Smooth muscle cell (in vitro differentiated cells): Measurements from ENCODE around the gene LAIR2. TPM values are rescaled to one million over a fixed set of nuclear protein-coding genes. Genes with fewer than 3 reads are reported as not detected.

ENCODE experiments used
- DNase-seq: peaks from one replicate; lab custom pipeline; 2025; ENCODE audit not compliant: unreplicated experiment; lab: John Stamatoyannopoulos, UW
- H2AFZ ChIP-seq: fragments of 200-600 bp; sonication (generic); 2 replicates; pipeline ENCODE4 v1.6.0; 2016; ENCODE audit warnings: antibody characterized with exemption, low read depth, mild to moderate bottlenecking
- H3F3A ChIP-seq: fragments of 200-600 bp; sonication (generic); 2 replicates; pipeline ENCODE4 v1.6.0; 2017; ENCODE audit warnings: antibody characterized with exemption, low read depth
- H3K27ac ChIP-seq: fragments of 200-600 bp; sonication (generic); 2 replicates; pipeline ENCODE4 v1.5.1; 2016; ENCODE audit warnings: low read depth, mild to moderate bottlenecking
- H3K27me3 ChIP-seq: fragments of 200-600 bp; sonication (generic); 2 replicates; pipeline ENCODE4 v1.6.1; 2016; ENCODE audit warnings: low read depth, mild to moderate bottlenecking
- H3K36me3 ChIP-seq: fragments of 200-600 bp; sonication (generic); 2 replicates; pipeline ENCODE4 v1.5.1; 2016; ENCODE audit warnings: low read depth
- H3K4me1 ChIP-seq: fragments of 200-600 bp; sonication (generic); 2 replicates; pipeline ENCODE4 v1.5.1; 2016; ENCODE audit warnings: low read depth
- H3K4me2 ChIP-seq: fragments of 200-600 bp; sonication (generic); 2 replicates; pipeline ENCODE4 v1.6.0; 2016; ENCODE audit warnings: mild to moderate bottlenecking
- H3K4me3 ChIP-seq: fragments of 200-600 bp; sonication (generic); 2 replicates; pipeline ENCODE4 v1.5.1; 2016; ENCODE audit warnings: mild to moderate bottlenecking
- H3K79me2 ChIP-seq: fragments of 200-600 bp; sonication (generic); 2 replicates; pipeline ENCODE4 v1.6.0; 2016; ENCODE audit warnings: low read depth, mild to moderate bottlenecking
- H3K9ac ChIP-seq: fragments of 200-600 bp; sonication (generic); 2 replicates; pipeline ENCODE4 v1.6.0; 2016; ENCODE audit warnings: low read depth
- H3K9me3 ChIP-seq: fragments of 200-600 bp; sonication (generic); replicated peaks from 2 replicates; pipeline ENCODE4 v1.5.1; 2016; ENCODE audit warnings: low read depth
- H4K20me1 ChIP-seq: fragments of 200-600 bp; sonication (generic); 2 replicates; pipeline ENCODE4 v1.6.0; 2016; ENCODE audit warnings: low read depth
- WGBS: methylation state at CpG from one replicate; pipeline ENCODE4 v1.1.7; 2016; ENCODE audit warnings: low lambda C conversion rate; 5-methylcytosine and 5-hydroxymethylcytosine counted together
- polyA plus RNA-seq: library from polyadenylated mRNA; unstranded; fragments of >200 nt; fragmentation: Nextera tagmentation; extraction: Ambion mirVana; gene quantifications from 2 replicates; pipeline ENCODE4 v1.2.1, GENCODE V29; 2016
- total RNA-seq: library from RNA; depleted of rRNA; stranded (reverse); fragments of >200 nt; gene quantifications from 2 replicates; pipeline ENCODE4 v1.2.3, GENCODE V29; 2014
- TF ChIP-seq, protein P1 (sequence below): fragments of 200-600 bp; sonication (generic); IDR thresholded peaks from 2 replicates; pipeline ENCODE4 v1.5.1; 2017; ENCODE audit warnings: borderline replicate concordance, mild to moderate bottlenecking, antibody characterized with exemption; ENCODE audit not compliant: insufficient read depth, poor library complexity, severe bottlenecking

Gene LAIR2, protein sequence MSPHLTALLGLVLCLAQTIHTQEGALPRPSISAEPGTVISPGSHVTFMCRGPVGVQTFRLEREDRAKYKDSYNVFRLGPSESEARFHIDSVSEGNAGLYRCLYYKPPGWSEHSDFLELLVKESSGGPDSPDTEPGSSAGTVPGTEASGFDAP
- total RNA-seq (not detected in 2 replicates), polyA plus RNA-seq (not detected in 2 replicates)

DNA sequence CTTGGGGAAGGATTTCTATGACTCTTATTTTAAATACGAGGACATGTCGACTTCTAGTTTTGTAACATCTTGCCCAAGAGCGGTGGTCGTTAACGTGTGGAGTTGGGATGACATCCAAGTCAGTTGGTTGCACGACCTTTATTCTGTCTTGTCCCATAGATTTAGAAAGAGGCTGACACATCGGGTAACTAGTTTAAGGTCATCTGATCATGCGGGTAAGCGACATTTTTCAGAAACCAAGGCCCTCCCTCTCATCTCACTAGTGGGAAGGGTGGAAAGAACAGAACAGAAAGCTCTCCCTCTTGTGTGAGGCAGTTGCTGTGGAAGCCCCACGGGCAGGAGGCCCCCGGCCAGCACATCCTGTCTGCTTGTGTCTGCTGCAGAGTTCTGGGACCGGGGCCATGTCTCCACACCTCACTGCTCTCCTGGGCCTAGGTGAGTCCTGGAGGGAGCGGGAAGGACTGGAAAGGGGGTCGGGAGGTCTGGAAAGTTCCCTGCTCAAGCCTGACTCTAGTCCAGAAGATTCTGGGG lies at the start of gene LAIR2:
LAIR2 (plus strand) TSS at position 314 of the 531 bp plus-strand sequence; CDS start at position 402, 88 bp downstream.
- no peaks in the 10 kb centered on the region for H3K9me3 ChIP-seq
- TF ChIP-seq, protein P1, sequence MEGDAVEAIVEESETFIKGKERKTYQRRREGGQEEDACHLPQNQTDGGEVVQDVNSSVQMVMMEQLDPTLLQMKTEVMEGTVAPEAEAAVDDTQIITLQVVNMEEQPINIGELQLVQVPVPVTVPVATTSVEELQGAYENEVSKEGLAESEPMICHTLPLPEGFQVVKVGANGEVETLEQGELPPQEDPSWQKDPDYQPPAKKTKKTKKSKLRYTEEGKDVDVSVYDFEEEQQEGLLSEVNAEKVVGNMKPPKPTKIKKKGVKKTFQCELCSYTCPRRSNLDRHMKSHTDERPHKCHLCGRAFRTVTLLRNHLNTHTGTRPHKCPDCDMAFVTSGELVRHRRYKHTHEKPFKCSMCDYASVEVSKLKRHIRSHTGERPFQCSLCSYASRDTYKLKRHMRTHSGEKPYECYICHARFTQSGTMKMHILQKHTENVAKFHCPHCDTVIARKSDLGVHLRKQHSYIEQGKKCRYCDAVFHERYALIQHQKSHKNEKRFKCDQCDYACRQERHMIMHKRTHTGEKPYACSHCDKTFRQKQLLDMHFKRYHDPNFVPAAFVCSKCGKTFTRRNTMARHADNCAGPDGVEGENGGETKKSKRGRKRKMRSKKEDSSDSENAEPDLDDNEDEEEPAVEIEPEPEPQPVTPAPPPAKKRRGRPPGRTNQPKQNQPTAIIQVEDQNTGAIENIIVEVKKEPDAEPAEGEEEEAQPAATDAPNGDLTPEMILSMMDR: no peak
- H3K79me2 ChIP-seq: no peaks in the 10 kb centered on the region
- no peak within 1 kb of the TSS for H3K27ac ChIP-seq
- no peaks in the 10 kb centered on the region for H3F3A ChIP-seq
- no peaks in the 10 kb centered on the region for H3K4me1 ChIP-seq
- no peak within 1 kb of the TSS for H3K4me3 ChIP-seq
- H3K4me2 ChIP-seq: no peak within 1 kb of the TSS
- no peaks in the 10 kb centered on the region for H3K27me3 ChIP-seq
- no peak within 1 kb of the TSS for H3K9ac ChIP-seq
- DNase-seq: no peak
- no peaks in the 10 kb centered on the region for H3K36me3 ChIP-seq
- WGBS: 73% methylated on average over 14 of the region's 14 CpGs
- no peaks in the 10 kb centered on the region for H4K20me1 ChIP-seq
- no peak within 1 kb of the TSS for H2AFZ ChIP-seq

DNA sequence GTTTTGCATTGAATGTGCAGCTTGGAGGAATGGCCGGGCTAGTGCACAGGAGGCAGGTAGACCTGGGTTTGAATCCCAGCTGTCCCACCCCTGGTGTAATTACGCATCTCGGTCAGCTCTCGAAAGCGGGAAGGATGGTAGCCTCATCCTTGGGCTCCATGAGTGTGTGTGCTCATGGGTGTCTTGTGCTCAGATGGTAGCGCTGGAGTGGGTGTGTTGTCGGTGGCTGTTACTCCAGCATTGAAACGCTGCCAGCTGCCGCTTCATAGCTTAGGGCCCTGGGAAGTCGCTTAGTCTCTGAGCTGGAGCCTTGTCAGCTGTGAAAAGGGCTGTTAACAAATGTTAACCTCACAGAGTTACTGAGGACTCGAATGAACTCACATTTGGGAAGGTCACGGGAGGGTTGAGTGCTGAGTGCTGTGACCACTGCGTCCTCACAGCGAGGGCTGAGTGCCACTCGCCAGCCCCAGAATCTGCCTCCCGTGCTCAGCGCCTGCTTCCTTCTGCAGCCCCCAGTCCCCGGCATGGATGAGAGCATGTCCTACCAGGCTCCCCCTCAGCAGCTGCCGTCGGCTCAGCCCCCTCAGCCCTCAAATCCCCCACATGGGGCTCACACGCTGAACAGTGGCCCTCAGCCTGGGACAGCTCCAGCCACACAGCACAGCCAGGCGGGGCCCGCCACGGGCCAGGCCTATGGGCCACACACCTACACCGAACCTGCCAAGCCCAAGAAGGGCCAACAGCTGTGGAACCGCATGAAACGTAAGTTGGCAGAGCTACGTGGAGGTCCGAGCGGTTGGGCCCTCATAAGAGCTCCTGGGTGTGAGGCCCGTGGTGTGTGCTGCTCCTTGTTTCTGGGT lies 48.5 kb upstream of the LAIR2 start:
- H4K20me1 ChIP-seq: peaks cover 99% of the 10 kb centered on the region
- H3K36me3 ChIP-seq: peaks cover 11% of the 10 kb centered on the region
- no peaks in the 10 kb centered on the region for H3K27me3 ChIP-seq
- H3K4me3 ChIP-seq: no peak overlapping the region
- TF ChIP-seq, protein P1: no peak
- no peak overlapping the region for H3K9ac ChIP-seq
- H3K4me2 ChIP-seq: no peak overlapping the region
- no peaks in the 10 kb centered on the region for H3K9me3 ChIP-seq
- H3F3A ChIP-seq: peaks cover 7% of the 10 kb centered on the region
- DNase-seq: no peak
- H2AFZ ChIP-seq: no peak overlapping the region
- no peak overlapping the region for H3K27ac ChIP-seq
- 96% methylated on average over 25 of the region's 31 CpGs for WGBS
- H3K4me1 ChIP-seq: peaks cover 13% of the 10 kb centered on the region
- peaks cover 92% of the 10 kb centered on the region for H3K79me2 ChIP-seq

DNA sequence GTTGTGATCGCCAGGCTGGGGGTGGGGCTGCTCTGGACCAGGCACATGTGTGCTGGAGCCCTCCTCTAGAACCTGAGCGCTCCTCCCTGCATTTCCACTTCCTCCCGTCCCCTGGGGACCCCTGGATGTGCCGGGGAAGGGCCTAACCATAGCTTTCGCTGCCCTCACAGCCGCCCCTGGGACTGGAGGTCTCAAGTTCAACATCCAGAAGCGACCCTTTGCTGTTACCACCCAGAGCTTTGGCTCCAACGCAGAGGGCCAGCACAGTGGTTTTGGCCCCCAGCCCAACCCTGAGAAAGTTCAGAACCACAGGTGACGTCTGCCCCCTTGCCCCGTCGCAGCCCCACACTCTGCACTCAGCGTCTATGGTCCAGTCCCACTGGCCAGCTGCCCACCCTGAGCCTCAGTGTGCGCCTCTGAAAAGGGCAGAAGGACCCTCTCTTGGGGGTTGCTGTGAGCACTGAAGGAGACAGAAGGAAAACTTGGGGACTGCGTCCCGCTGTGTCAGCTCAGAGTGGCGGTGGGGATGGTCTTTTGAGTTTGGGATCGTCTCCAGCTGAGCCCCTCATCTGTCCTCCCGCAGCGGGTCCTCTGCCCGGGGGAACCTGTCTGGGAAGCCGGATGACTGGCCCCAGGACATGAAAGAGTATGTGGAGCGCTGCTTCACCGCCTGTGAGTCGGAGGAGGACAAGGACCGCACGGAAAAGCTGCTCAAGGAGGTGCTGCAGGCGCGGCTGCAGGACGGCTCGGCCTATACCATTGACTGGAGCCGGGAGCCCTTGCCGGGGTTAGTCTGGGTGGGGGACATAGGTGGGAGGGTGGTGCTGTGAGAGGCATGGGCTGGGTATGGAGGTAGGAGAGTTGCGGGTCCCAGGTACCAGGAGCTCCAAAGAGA lies 47.6 kb upstream of the LAIR2 start:
- H3F3A ChIP-seq: peaks cover 13% of the 10 kb centered on the region
- peaks cover 11% of the 10 kb centered on the region for H3K36me3 ChIP-seq
- peaks cover 100% of the 10 kb centered on the region for H4K20me1 ChIP-seq
- DNase-seq: no peak
- no peak overlapping the region for H3K9ac ChIP-seq
- H3K4me3 ChIP-seq: no peak overlapping the region
- H3K79me2 ChIP-seq: peaks cover 88% of the 10 kb centered on the region
- TF ChIP-seq, protein P1: no peak
- no peak overlapping the region for H3K4me2 ChIP-seq
- H3K27ac ChIP-seq: no peak overlapping the region
- WGBS: 95% methylated on average over 33 of the region's 33 CpGs
- no peak overlapping the region for H2AFZ ChIP-seq
- H3K27me3 ChIP-seq: no peaks in the 10 kb centered on the region
- H3K9me3 ChIP-seq: no peaks in the 10 kb centered on the region
- peaks cover 12% of the 10 kb centered on the region for H3K4me1 ChIP-seq
